OCI-LY7 (cell line): ENCODE data around the gene FAM200A. TPM values are rescaled to one million over a fixed set of nuclear protein-coding genes. Genes with fewer than 3 reads are reported as not detected.
"Not testable (repeated sequence)": the region's sequence is repeated elsewhere in the genome, so short reads cannot be mapped to it uniquely, and the experiment has no call there.

Experiments
- BruUV-seq: library from RNA; stranded (reverse); fragments of 400-500 nt; replicated peaks from 2 replicates; lab custom pipeline; 2021; lab: Mats Ljungman, UMichigan
- CTCF ChIA-PET: fragments of 300-600 bp; sonication (Branson Sonifier 250); formaldehyde crosslinking; loops from one replicate; lab custom pipeline; 2022; ENCODE audit warnings: antibody characterized with exemption; ENCODE audit not compliant: unreplicated experiment; lab: Charles Lee
- POLR2A ChIA-PET: fragments of 300-600 bp; sonication (Branson Sonifier 250); formaldehyde crosslinking; loops from one replicate; lab custom pipeline; 2022; ENCODE audit warnings: antibody characterized with exemption; lab: Charles Lee
- DNase-seq: peaks from one replicate; pipeline ENCODE4 v3.0.0-alpha.2; 2015; ENCODE audit warnings: low spot score
- H2AFZ ChIP-seq: fragments of 200-600 bp; sonication (generic), shearing (Covaris generic); 2 replicates; pipeline ENCODE4 v1.6.1; 2014; ENCODE audit warnings: mild to moderate bottlenecking, antibody characterized with exemption, low read length, moderate library complexity
- H3K27ac ChIP-seq: fragments of 200-600 bp; sonication (generic); 2 replicates; pipeline ENCODE4 v1.5.1; 2014; ENCODE audit warnings: mixed run types, low read depth, mild to moderate bottlenecking, moderate library complexity, low read length, inconsistent platforms; ENCODE audit not compliant: poor library complexity, severe bottlenecking
- H3K36me3 ChIP-seq: fragments of 200-600 bp; sonication (generic); 2 replicates; pipeline ENCODE4 v1.6.1; 2014; ENCODE audit warnings: mild to moderate bottlenecking, antibody characterized with exemption, low read length, moderate library complexity, mixed read lengths; ENCODE audit not compliant: insufficient read depth
- H3K4me1 ChIP-seq: fragments of 200-600 bp; sonication (generic); 2 replicates; pipeline ENCODE4 v1.5.1; 2014; ENCODE audit warnings: mild to moderate bottlenecking, low read length; ENCODE audit not compliant: insufficient read depth, poor library complexity, severe bottlenecking
- H3K4me2 ChIP-seq: fragments of 200-600 bp; sonication (generic); 2 replicates; pipeline ENCODE4 v1.6.1; 2014; ENCODE audit warnings: mild to moderate bottlenecking, low read length
- H3K4me3 ChIP-seq: fragments of 200-600 bp; sonication (generic); 2 replicates; pipeline ENCODE4 v1.5.1; 2014; ENCODE audit warnings: mild to moderate bottlenecking, low read depth, low read length; ENCODE audit not compliant: poor library complexity, severe bottlenecking
- H3K79me2 ChIP-seq: fragments of 200-600 bp; sonication (generic); 2 replicates; pipeline ENCODE4 v1.6.1; 2016; ENCODE audit warnings: low read depth, mild to moderate bottlenecking, low read length, moderate library complexity, mixed read lengths; ENCODE audit not compliant: insufficient read depth
- H3K9me2 ChIP-seq: fragments of 200-600 bp; sonication (generic); 2 replicates; pipeline ENCODE4 v1.6.1; 2016; ENCODE audit warnings: mild to moderate bottlenecking, low read length, mixed read lengths; ENCODE audit not compliant: insufficient read depth
- H3K9me3 ChIP-seq: fragments of 200-600 bp; sonication (generic); 2 replicates; pipeline ENCODE4 v1.6.1; 2014; ENCODE audit warnings: mild to moderate bottlenecking, mixed run types, low read length, mixed read lengths
- H4K20me1 ChIP-seq: fragments of 200-600 bp; sonication (generic); 2 replicates; pipeline ENCODE4 v1.6.1; 2014; ENCODE audit warnings: mild to moderate bottlenecking, antibody characterized with exemption, low read length, moderate library complexity, mixed read lengths; ENCODE audit not compliant: insufficient read depth
- EZH2phosphoT487 ChIP-seq: fragments of 200-600 bp; sonication (generic); IDR thresholded peaks from 2 replicates; pipeline ENCODE4 v1.6.1; 2018; ENCODE audit warnings: low read depth, borderline replicate concordance, mild to moderate bottlenecking, mixed run types, antibody characterized with exemption, low read length, moderate library complexity, mixed read lengths
- intact Hi-C: fragments of 100-400 bp; cut with micrococcal nuclease; formaldehyde crosslinking; loops from one replicate; pipeline ENCODE4 v1.10.0; 2022; ENCODE audit not compliant: unreplicated experiment
- total RNA-seq, 2 experiments: library from RNA; depleted of rRNA in 1 of 2; stranded (reverse); fragments of >200 nt in 1 of 2; shearing (Covaris generic) in 1 of 2; gene quantifications; 2 replicates each; pipeline ENCODE4 v1.2.3, GENCODE V29; 2014 to 2022
- TF ChIP-seq, protein P1 (sequence below): fragments of 200-600 bp; sonication (generic); conservative IDR thresholded peaks from 2 replicates; pipeline ENCODE4 v1.5.1; 2014; ENCODE audit warnings: mild to moderate bottlenecking, antibody characterized with exemption, low read length, moderate library complexity, mixed read lengths

Gene FAM200A
- total RNA-seq, 2 experiments from 2014 or later, result 5.5 to 7.3 TPM

DNA sequence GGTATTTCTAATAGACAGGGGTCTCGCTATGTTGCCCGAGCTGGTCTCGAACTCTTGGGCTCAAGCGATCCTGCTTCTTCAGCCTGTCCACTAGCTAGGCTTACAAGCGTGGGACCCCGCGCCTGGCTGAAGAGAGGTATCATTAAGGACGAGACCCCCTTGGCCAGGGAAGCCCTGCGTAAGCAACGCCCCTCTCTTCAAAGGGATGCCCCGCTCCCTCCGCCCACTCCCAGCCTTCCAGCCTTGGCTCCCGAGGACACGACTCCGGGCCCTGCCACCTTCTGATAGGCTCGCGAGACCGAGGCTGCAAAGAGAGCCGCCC is 47.7 kb downstream of the FAM200A start:
- H2AFZ ChIP-seq, result peak overlapping the region; percentile 83
- ChIA-PET CTCF (interaction anchor here (1.4 kb wide), 1 partner anchor 14 kb away, joined by 3 read pairs; no protein-coding TSS in a partner anchor), POLR2A (interaction anchor here (0.5 to 2.8 kb wide), 10 partner anchors 12 to 1239 kb away, joined by 3 to 20 read pairs (median 4); partner anchors contain the start of genes CPSF4, PTCD1, TRIM4 and ZNF655)
- H4K20me1 ChIP-seq, result peaks cover 4% of the 10 kb centered on the region; the same call in 1 of the 2 replicates
- H3K4me3 ChIP-seq, result peak overlapping the region; percentile 92
- peaks cover 6% of the 10 kb centered on the region; the same call in 1 of the 2 replicates for H3K9me3 ChIP-seq
- peaks cover 40% of the 10 kb centered on the region for H3K79me2 ChIP-seq
- peaks cover 4% of the 10 kb centered on the region; the same call in 1 of the 2 replicates for H3K36me3 ChIP-seq
- no peak for DNase-seq
- TF ChIP-seq, protein P1, sequence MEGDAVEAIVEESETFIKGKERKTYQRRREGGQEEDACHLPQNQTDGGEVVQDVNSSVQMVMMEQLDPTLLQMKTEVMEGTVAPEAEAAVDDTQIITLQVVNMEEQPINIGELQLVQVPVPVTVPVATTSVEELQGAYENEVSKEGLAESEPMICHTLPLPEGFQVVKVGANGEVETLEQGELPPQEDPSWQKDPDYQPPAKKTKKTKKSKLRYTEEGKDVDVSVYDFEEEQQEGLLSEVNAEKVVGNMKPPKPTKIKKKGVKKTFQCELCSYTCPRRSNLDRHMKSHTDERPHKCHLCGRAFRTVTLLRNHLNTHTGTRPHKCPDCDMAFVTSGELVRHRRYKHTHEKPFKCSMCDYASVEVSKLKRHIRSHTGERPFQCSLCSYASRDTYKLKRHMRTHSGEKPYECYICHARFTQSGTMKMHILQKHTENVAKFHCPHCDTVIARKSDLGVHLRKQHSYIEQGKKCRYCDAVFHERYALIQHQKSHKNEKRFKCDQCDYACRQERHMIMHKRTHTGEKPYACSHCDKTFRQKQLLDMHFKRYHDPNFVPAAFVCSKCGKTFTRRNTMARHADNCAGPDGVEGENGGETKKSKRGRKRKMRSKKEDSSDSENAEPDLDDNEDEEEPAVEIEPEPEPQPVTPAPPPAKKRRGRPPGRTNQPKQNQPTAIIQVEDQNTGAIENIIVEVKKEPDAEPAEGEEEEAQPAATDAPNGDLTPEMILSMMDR, result no peak
- TF ChIP-seq EZH2phosphoT487, result no peak
- peak overlapping the region; percentile 90 for H3K4me2 ChIP-seq
- intact Hi-C loops, result loop anchor here (2.0 kb wide), 1 partner anchor 55 kb away; the partner anchor contains the start of gene ZNF655
- H3K27ac ChIP-seq, result peak overlapping the region; percentile 73
- no TSS peak for BruUV-seq
- peaks cover 18% of the 10 kb centered on the region for H3K4me1 ChIP-seq
- no peaks in the 10 kb centered on the region for H3K9me2 ChIP-seq

DNA sequence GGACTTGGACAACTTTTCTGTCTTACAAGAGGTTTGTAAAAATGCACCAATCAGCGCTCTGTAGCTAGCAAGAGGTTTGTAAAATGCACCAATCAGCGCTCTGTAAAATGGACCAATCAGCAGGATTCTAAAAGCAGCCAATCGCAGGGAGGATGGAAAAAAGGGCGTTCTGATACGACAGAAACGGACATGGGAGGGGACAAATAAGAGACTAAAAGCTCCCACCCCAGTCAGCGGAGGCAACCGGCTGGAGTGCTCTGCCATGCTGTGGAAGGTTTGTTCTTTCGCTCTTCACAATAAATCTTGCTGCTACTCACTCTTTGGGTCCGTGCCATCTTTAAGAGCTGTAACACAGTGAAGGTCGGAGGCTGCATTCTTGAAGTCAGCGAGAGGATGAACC is 50.7 kb downstream of the FAM200A start:
- TSS peak; percentile 51 for BruUV-seq
- DNase-seq, result peak; percentile 14
- intact Hi-C loops, H3K9me2 ChIP-seq, H3K9me3 ChIP-seq, H2AFZ ChIP-seq, H3K27ac ChIP-seq, CTCF ChIA-PET: not testable (repeated sequence)
- POLR2A ChIA-PET, result interaction anchor here (0.6 to 1.6 kb wide), 5 partner anchors 9 to 60 kb away, joined by 3 to 7 read pairs (median 3); partner anchors contain the start of genes ATP5MF and ZNF655
- Histone ChIP-seq H3K4me3 (peak overlapping the region; percentile 90), H4K20me1 (peaks cover 15% of the 10 kb centered on the region), H3K36me3 (peaks cover 27% of the 10 kb centered on the region), H3K79me2 (peaks cover 57% of the 10 kb centered on the region), H3K4me2 (0 out of 2 replicates have a peak overlapping the region, but pooled peaks have one; percentile 100), H3K4me1 (peaks cover 22% of the 10 kb centered on the region)

DNA sequence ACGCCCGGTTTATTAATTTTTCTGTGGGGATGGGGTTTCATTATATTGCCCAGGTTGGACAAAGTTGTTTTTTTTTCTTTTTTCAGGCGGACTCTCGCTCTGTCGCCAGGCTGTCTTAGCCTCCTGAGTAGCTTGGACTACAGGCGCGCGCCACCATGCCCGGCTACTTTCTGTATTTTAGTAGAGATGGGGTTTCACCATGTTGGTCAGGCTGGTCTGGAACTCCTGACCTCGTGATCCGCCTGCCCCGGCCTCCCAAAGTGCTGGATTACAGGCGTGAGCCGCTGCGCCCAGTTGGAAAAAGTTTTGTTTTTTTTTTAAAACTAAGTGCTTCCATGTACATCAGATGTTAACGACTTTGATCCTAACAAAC is 51.3 kb downstream of the FAM200A start:
- intact Hi-C loops, result loop anchor here (1.0 kb wide), 1 partner anchor 28 kb away; the partner anchor contains the start of gene ZNF789
- Histone ChIP-seq H3K4me1 (peaks cover 15% of the 10 kb centered on the region), H4K20me1 (peaks cover 15% of the 10 kb centered on the region), H3K27ac (peak overlapping the region; percentile 79), H3K4me2 (peak overlapping the region; percentile 100), H3K9me2 (no peaks in the 10 kb centered on the region), H3K79me2 (peaks cover 53% of the 10 kb centered on the region), H3K4me3 (peak overlapping the region; percentile 90), H2AFZ (peak overlapping the region; percentile 90), H3K9me3 (peaks cover 6% of the 10 kb centered on the region; the same call in 1 of the 2 replicates), H3K36me3 (peaks cover 33% of the 10 kb centered on the region)
- DNase-seq, result no peak
- CTCF ChIA-PET, result no interaction called here
- POLR2A ChIA-PET, result interaction anchor here (0.6 to 1.6 kb wide), 7 partner anchors 8 to 259 kb away, joined by 3 to 7 read pairs (median 3); partner anchors contain the start of genes ATP5MF and ZNF655
- no peak for TF ChIP-seq EZH2phosphoT487
- no TSS peak for BruUV-seq
